ENCODE measurements around the gene TFIP11. TPM values are rescaled to one million over a fixed set of nuclear protein-coding genes. Genes with fewer than 3 reads are reported as not detected.

The TFIP11 gene
- total and polyA plus RNA-seq, 10 of the 15 experiments (the other 5 are each of a cell fraction or from before 2014, with no cell fraction given): 14.2 to 43.3 (median 31.9) TPM

- Histone ChIP-seq H3K4me1 (ENCODE audit: control insufficient read depth, insufficient read depth, low read length) (no peaks in the 10 kb centered on the region), H3K79me2 (ENCODE audit: control insufficient read depth, insufficient read depth, low read length) (no peaks in the 10 kb centered on the region; the same call in 1 of the 2 replicates)
- in situ Hi-C loops (cut with MboI): no loop called here
Measured at GRCh38 chr22:26550498-26551033, 38.3 kb upstream of the TFIP11 start.

GRCh38 chr22:26549902-26550497 is 37.7 kb upstream of the TFIP11 start:
- Histone ChIP-seq H3K36me3 (ENCODE audit: control insufficient read depth in 2 of 2, insufficient read depth in 2 of 2, low read length in 1 of 2) (no peaks in the 10 kb centered on the region; a peak in 1 of 4 replicates), H3K79me2 (ENCODE audit: control insufficient read depth, insufficient read depth, low read length) (no peaks in the 10 kb centered on the region; the same call in 1 of the 2 replicates), H3K9ac (ENCODE audit: control insufficient read depth, insufficient read depth, low read length) (no peak overlapping the region), H3K4me3 (no peak overlapping the region), H4K20me1 (ENCODE audit: control insufficient read depth, insufficient read depth) (no peaks in the 10 kb centered on the region), H3K27me3 (replicated peaks in 1 of 2; ENCODE audit: control insufficient read depth in 2 of 2, insufficient read depth in 2 of 2, low read length in 1 of 2) (no peaks in the 10 kb centered on the region), H3K4me1 (ENCODE audit: control insufficient read depth, insufficient read depth, low read length) (no peaks in the 10 kb centered on the region), H2AFZ (ENCODE audit: control insufficient read depth, low read depth, low read length) (no peak overlapping the region), H3K27ac (ENCODE audit: control insufficient read depth, insufficient read depth) (no peak overlapping the region), H3K9me3 (replicated peaks; ENCODE audit: control insufficient read depth, insufficient read depth, low read length) (no peaks in the 10 kb centered on the region), H3K4me2 (ENCODE audit: control insufficient read depth, insufficient read depth) (no peak overlapping the region)
- ATAC-seq (no peak), FAIRE-seq (no peak), DNase-seq (ENCODE audit: low read depth, low spot score) (no peak)
- WGBS (ENCODE audit: insufficient coverage, insufficient replicate concordance, low lambda C conversion rate, missing lambda C conversion rate): 100% methylated on average over 2 of the region's 4 CpGs
- ChIA-PET CTCF (interaction anchor here (1.0 to 1.1 kb wide), 2 partner anchors 10 to 18 kb away, joined by 3 to 4 read pairs; no protein-coding TSS in a partner anchor), RAD21 (ENCODE audit: unreplicated experiment) (no interaction called here), POLR2A (interaction anchor here (0.7 kb wide), 2 partner anchors 53 to 56 kb away, joined by 3 to 5 read pairs; no protein-coding TSS in a partner anchor), SMC1A (ENCODE audit: uncharacterized antibody, unreplicated experiment) (no interaction called here)
- in situ Hi-C loops (cut with MboI): no loop called here
- no TSS peak for BruUV-seq (replicated peaks)
- no peak for TF ChIP-seq HDAC2 (IDR thresholded peaks at IDR 0.05)
- TF ChIP-seq ZBTB33 (IDR thresholded peaks at IDR 0.05): no peak
- TF ChIP-seq ATF2 (IDR thresholded peaks at IDR 0.05; ENCODE audit: low read length): no peak
- intact Hi-C loops (cut with micrococcal nuclease; ENCODE audit: unreplicated experiment): no loop called here

More at GRCh38 chr22:26550498-26551033, 38.3 kb upstream of the TFIP11 start:
- 70% methylated on average over 8 of the region's 8 CpGs for WGBS (ENCODE audit: insufficient coverage, insufficient replicate concordance, low lambda C conversion rate, missing lambda C conversion rate)
- RAD21 ChIA-PET (ENCODE audit: unreplicated experiment): no interaction called here
- no peak for DNase-seq (ENCODE audit: low read depth, low spot score)
- intact Hi-C loops (cut with micrococcal nuclease; ENCODE audit: unreplicated experiment): no loop called here
- H3K9me3 ChIP-seq (replicated peaks; ENCODE audit: control insufficient read depth, insufficient read depth, low read length): no peaks in the 10 kb centered on the region
- no peaks in the 10 kb centered on the region for H4K20me1 ChIP-seq (ENCODE audit: control insufficient read depth, insufficient read depth)
- H3K36me3 ChIP-seq (ENCODE audit: control insufficient read depth in 2 of 2, insufficient read depth in 2 of 2, low read length in 1 of 2): no peaks in the 10 kb centered on the region; a peak in 1 of 4 replicates
- H3K4me2 ChIP-seq (ENCODE audit: control insufficient read depth, insufficient read depth): no peak overlapping the region
- H3K27ac ChIP-seq (ENCODE audit: control insufficient read depth, insufficient read depth): no peak overlapping the region
- no TSS peak for BruUV-seq (replicated peaks)
- CTCF ChIA-PET: interaction anchor here (1.0 to 1.1 kb wide), 2 partner anchors 9 to 19 kb away, joined by 3 to 4 read pairs; no protein-coding TSS in a partner anchor
- no peak for ATAC-seq
- FAIRE-seq: no peak
- SMC1A ChIA-PET (ENCODE audit: uncharacterized antibody, unreplicated experiment): no interaction called here
- H2AFZ ChIP-seq (ENCODE audit: control insufficient read depth, low read depth, low read length): no peak overlapping the region
- no peak for TF ChIP-seq ZBED1 (IDR thresholded peaks at IDR 0.05; ENCODE audit: borderline replicate concordance)
- TF ChIP-seq CBX5 (IDR thresholded peaks at IDR 0.05; ENCODE audit: low read depth): no peak
- no peak for TF ChIP-seq SMC3 (IDR thresholded peaks at IDR 0.05; ENCODE audit: borderline replicate concordance, low read length)
- no peak for TF ChIP-seq YY1 (IDR thresholded peaks at IDR 0.05; ENCODE audit: low read depth, low read length)
- TF ChIP-seq CHD2 (IDR thresholded peaks at IDR 0.05; ENCODE audit: borderline replicate concordance, low read depth, low read length): no peak
- TF ChIP-seq RAD51 (IDR thresholded peaks at IDR 0.05): no peak
- TF ChIP-seq ATF7 (IDR thresholded peaks at IDR 0.05; ENCODE audit: low read depth): no peak
- no peak overlapping the region for H3K4me3 ChIP-seq
- no peak overlapping the region for H3K9ac ChIP-seq (ENCODE audit: control insufficient read depth, insufficient read depth, low read length)
- POLR2A ChIA-PET: no interaction called here
- no peaks in the 10 kb centered on the region for H3K27me3 ChIP-seq (replicated peaks in 1 of 2; ENCODE audit: control insufficient read depth in 2 of 2, insufficient read depth in 2 of 2, low read length in 1 of 2)

Data from GM12878 (cell line).